CD4-positive, alpha-beta memory T cell (primary cell): Measurements from ENCODE around the gene SNX13. TPM values are rescaled to one million over a fixed set of nuclear protein-coding genes. Genes with fewer than 3 reads are reported as not detected.

Experiments
- CTCF ChIA-PET: fragments of 350-600 bp; sonication (Branson Sonifier 250); formaldehyde crosslinking; loops from one replicate; lab custom pipeline; 2021; ENCODE audit warnings: inconsistent platforms; ENCODE audit not compliant: partially characterized antibody; lab: Charles Lee
- POLR2A ChIA-PET: fragments of 350-600 bp; sonication (Branson Sonifier 250); formaldehyde crosslinking; loops from one replicate; lab custom pipeline; 2021; ENCODE audit not compliant: partially characterized antibody; lab: Charles Lee
- DNase-seq, 5 donors: peaks; one replicate each; pipeline versions ENCODE4 v3.0.0 to v3.0.0-alpha.2; 2020 to 2022; ENCODE audit warnings: mixed read lengths in 1 of 5
- H3K27ac ChIP-seq: one replicate; pipeline ENCODE4 v1.7.0; 2013; ENCODE audit warnings: low read depth, low read length
- H3K27me3 ChIP-seq: 2 replicates; pipeline ENCODE4 v1.7.0; 2013; ENCODE audit warnings: mild to moderate bottlenecking, low read length, moderate library complexity; ENCODE audit not compliant: insufficient read depth
- H3K36me3 ChIP-seq: 2 replicates; pipeline ENCODE4 v1.7.0; 2013; ENCODE audit warnings: mild to moderate bottlenecking, low read length, moderate library complexity; ENCODE audit not compliant: insufficient read depth
- H3K4me1 ChIP-seq: 2 replicates; pipeline ENCODE4 v1.7.0; 2013; ENCODE audit warnings: mild to moderate bottlenecking, low read length, moderate library complexity; ENCODE audit not compliant: insufficient read depth
- H3K4me3 ChIP-seq, 2 donors: one replicate each; pipeline ENCODE4 v1.7.0; 2013; ENCODE audit warnings: low read length in 2 of 2, mild to moderate bottlenecking in 1 of 2
- H3K9me3 ChIP-seq, 2 donors: one replicate each; pipeline ENCODE4 v1.7.0; 2013; ENCODE audit warnings: low read length in 2 of 2, control low read depth in 1 of 2; ENCODE audit not compliant: control insufficient read depth in 1 of 2
- H3K27ac Mint-ChIP-seq, 7 donors: one replicate each; pipeline ENCODE4 v1.8.0; 2020 to 2021; ENCODE audit warnings: mixed read lengths in 7 of 7, mild to moderate bottlenecking in 6 of 7, inconsistent platforms in 3 of 7, moderate library complexity in 3 of 7
- H3K27me3 Mint-ChIP-seq, 2 donors: one replicate each; pipeline ENCODE4 v1.8.0; 2020 to 2021; ENCODE audit warnings: mixed read lengths in 2 of 2
- H3K36me3 Mint-ChIP-seq, 2 donors: one replicate each; pipeline ENCODE4 v1.8.0; 2020 to 2021; ENCODE audit warnings: mixed read lengths in 2 of 2, inconsistent platforms in 1 of 2, mild to moderate bottlenecking in 1 of 2
- H3K4me1 Mint-ChIP-seq, 4 donors: one replicate each; pipeline ENCODE4 v1.8.0; 2020 to 2021; ENCODE audit warnings: mixed read lengths in 4 of 4, mild to moderate bottlenecking in 1 of 4
- H3K4me3 Mint-ChIP-seq, 8 donors: one replicate each; pipeline ENCODE4 v1.8.0; 2020 to 2021; ENCODE audit warnings: mixed read lengths in 8 of 8, mild to moderate bottlenecking in 7 of 8, moderate library complexity in 6 of 8, inconsistent platforms in 3 of 8
- H3K9me3 Mint-ChIP-seq, 8 donors: one replicate each; pipeline ENCODE4 v1.8.0; 2020 to 2021; ENCODE audit warnings: mixed read lengths in 8 of 8, mild to moderate bottlenecking in 5 of 8, inconsistent platforms in 3 of 8, moderate library complexity in 1 of 8
- intact Hi-C: fragments of 100-400 bp; cut with micrococcal nuclease; formaldehyde crosslinking; loops from one replicate; pipeline ENCODE4 v1.15.1; 2023
- polyA plus RNA-seq, 2 donors: library from polyadenylated mRNA; unstranded; fragments of 300-500 nt; fragmentation: Illumina TruSeq; gene quantifications; one replicate each; pipeline ENCODE4 v1.2.3, GENCODE V29; 2021
- total RNA-seq, 2 experiments: library from RNA; stranded (reverse); gene quantifications; one replicate each; pipeline ENCODE4 v1.2.3, GENCODE V29; 2021

SNX13 gene
- total and polyA plus RNA-seq, 4 experiments from 2014 or later = 10.1 to 36.0 (median 24.2) TPM

GRCh38 chr7:17878627-17879026, 61.7 kb downstream of the SNX13 start:
- Mint-ChIP-seq H3K36me3 (peaks cover 47 to 52% of the 10 kb centered on the region in 2 donors), H3K4me3 (no peak overlapping the region), H3K9me3 (no peaks in the 10 kb centered on the region), H3K4me1 (no peaks in the 10 kb centered on the region), H3K27ac (peak overlapping the region in 2 of 7 donors; percentile 5 to 24), H3K27me3 (no peaks in the 10 kb centered on the region)
- Histone ChIP-seq H3K27ac (no peak overlapping the region), H3K27me3 (no peaks in the 10 kb centered on the region), H3K4me3 (no peak overlapping the region), H3K36me3 (no peaks in the 10 kb centered on the region), H3K4me1 (no peaks in the 10 kb centered on the region), H3K9me3 (no peaks in the 10 kb centered on the region)
- intact Hi-C loops = no loop called here
- ChIA-PET CTCF (no interaction called here), POLR2A (no interaction called here)
- no peak for DNase-seq

- H3K9me3 Mint-ChIP-seq = no peaks in the 10 kb centered on the region
- Histone ChIP-seq H3K27me3 (no peaks in the 10 kb centered on the region), H3K27ac (no peak overlapping the region), H3K4me3 (no peak overlapping the region), H3K36me3 (peaks cover 16% of the 10 kb centered on the region), H3K9me3 (no peaks in the 10 kb centered on the region), H3K4me1 (no peaks in the 10 kb centered on the region)
- ChIA-PET CTCF (interaction anchor here (1.2 kb wide), 1 partner anchor 11 kb away, joined by 4 read pairs; no protein-coding TSS in a partner anchor), POLR2A (no interaction called here)
- peaks cover 0 to 2% (median 0%) of the 10 kb centered on the region in 4 donors for H3K4me1 Mint-ChIP-seq
- DNase-seq = no peak
- no peaks in the 10 kb centered on the region for H3K27me3 Mint-ChIP-seq
- H3K36me3 Mint-ChIP-seq = peaks cover 67 to 69% of the 10 kb centered on the region in 2 donors
- intact Hi-C loops = no loop called here
- H3K4me3 Mint-ChIP-seq = no peak overlapping the region
- peak overlapping the region in 2 of 7 donors; percentile 5 to 38 for H3K27ac Mint-ChIP-seq
Measured at GRCh38 chr7:17871815-17872533, 68.3 kb downstream of the SNX13 start.

- Histone ChIP-seq H3K4me1 (no peaks in the 10 kb centered on the region), H3K27ac (no peak overlapping the region), H3K4me3 (no peak overlapping the region), H3K36me3 (peaks cover 16% of the 10 kb centered on the region), H3K9me3 (no peaks in the 10 kb centered on the region), H3K27me3 (no peaks in the 10 kb centered on the region)
- Mint-ChIP-seq H3K27ac (no peak overlapping the region), H3K4me1 (peaks cover 0 to 3% (median 0%) of the 10 kb centered on the region in 4 donors), H3K4me3 (no peak overlapping the region), H3K36me3 (peaks cover 75 to 81% of the 10 kb centered on the region in 2 donors), H3K27me3 (no peaks in the 10 kb centered on the region), H3K9me3 (peaks cover 0 to 6% (median 0%) of the 10 kb centered on the region in 8 donors)
- ChIA-PET POLR2A (no interaction called here), CTCF (no interaction called here)
- no peak for DNase-seq
- intact Hi-C loops = no loop called here
Measured at GRCh38 chr7:17870406-17870805, 69.9 kb downstream of the SNX13 start.

- Mint-ChIP-seq H3K36me3 (peaks cover 82 to 89% of the 10 kb centered on the region in 2 donors), H3K4me3 (no peak overlapping the region), H3K4me1 (peaks cover 6 to 9% (median 8%) of the 10 kb centered on the region in 4 donors), H3K27ac (peak overlapping the region in 1 of 7 donors; percentile 4), H3K27me3 (no peaks in the 10 kb centered on the region), H3K9me3 (peaks cover 0 to 6% (median 1%) of the 10 kb centered on the region in 8 donors)
- no peak overlapping the region for H3K27ac ChIP-seq
- intact Hi-C loops = no loop called here
- CTCF ChIA-PET = no interaction called here
- H3K4me3 ChIP-seq = no peak overlapping the region
- H3K27me3 ChIP-seq = no peaks in the 10 kb centered on the region
- H3K9me3 ChIP-seq = no peaks in the 10 kb centered on the region
- H3K36me3 ChIP-seq = peaks cover 9% of the 10 kb centered on the region
- POLR2A ChIA-PET = no interaction called here
- DNase-seq = no peak
- no peaks in the 10 kb centered on the region for H3K4me1 ChIP-seq
Measured at GRCh38 chr7:17863809-17864143, 76.5 kb downstream of the SNX13 start.

GRCh38 chr7:17863095-17863808, 77.0 kb downstream of the SNX13 start:
- CTCF ChIA-PET = no interaction called here

GRCh38 chr7:17856251-17856650, 84.0 kb downstream of the SNX13 start:
- H3K9me3 ChIP-seq = peaks cover 0 to 3% of the 10 kb centered on the region in 2 donors
- H3K27me3 ChIP-seq = no peaks in the 10 kb centered on the region
- H3K4me1 ChIP-seq = peaks cover 7% of the 10 kb centered on the region
- intact Hi-C loops = no loop called here
- H3K36me3 ChIP-seq = no peaks in the 10 kb centered on the region
- no peak overlapping the region for H3K4me3 Mint-ChIP-seq
- peaks cover 17 to 25% (median 22%) of the 10 kb centered on the region in 4 donors for H3K4me1 Mint-ChIP-seq
- no peak overlapping the region for H3K27ac ChIP-seq
- H3K4me3 ChIP-seq = no peak overlapping the region
- ChIA-PET CTCF (interaction anchor here (1.1 kb wide), 1 partner anchor 10 kb away, joined by 3 read pairs; no protein-coding TSS in a partner anchor), POLR2A (no interaction called here)
- peaks cover 65 to 77% of the 10 kb centered on the region in 2 donors for H3K36me3 Mint-ChIP-seq
- no peak for DNase-seq
- H3K9me3 Mint-ChIP-seq = peaks cover 0 to 16% (median 6%) of the 10 kb centered on the region in 8 donors
- peak overlapping the region in 1 of 7 donors; percentile 58 for H3K27ac Mint-ChIP-seq
- H3K27me3 Mint-ChIP-seq = no peaks in the 10 kb centered on the region

More at GRCh38 chr7:17863095-17863808, 77.0 kb downstream of the SNX13 start:
- Mint-ChIP-seq H3K27ac (no peak overlapping the region), H3K4me1 (peaks cover 6 to 9% (median 9%) of the 10 kb centered on the region in 4 donors), H3K36me3 (peaks cover 78 to 88% of the 10 kb centered on the region in 2 donors), H3K4me3 (peak overlapping the region in 1 of 8 donors; percentile 23), H3K9me3 (peaks cover 0 to 6% (median 1%) of the 10 kb centered on the region in 8 donors), H3K27me3 (no peaks in the 10 kb centered on the region)
- Histone ChIP-seq H3K27me3 (no peaks in the 10 kb centered on the region), H3K4me1 (no peaks in the 10 kb centered on the region), H3K9me3 (no peaks in the 10 kb centered on the region), H3K36me3 (peaks cover 4% of the 10 kb centered on the region), H3K4me3 (no peak overlapping the region), H3K27ac (no peak overlapping the region)
- POLR2A ChIA-PET = no interaction called here
- intact Hi-C loops = no loop called here
- no peak for DNase-seq

- POLR2A ChIA-PET = no interaction called here
- Histone ChIP-seq H3K36me3 (peaks cover 4% of the 10 kb centered on the region), H3K9me3 (peaks cover 0 to 3% of the 10 kb centered on the region in 2 donors), H3K27ac (no peak overlapping the region), H3K4me1 (peaks cover 7% of the 10 kb centered on the region), H3K27me3 (no peaks in the 10 kb centered on the region), H3K4me3 (no peak overlapping the region)
- intact Hi-C loops = no loop called here
- Mint-ChIP-seq H3K9me3 (peaks cover 0 to 16% (median 6%) of the 10 kb centered on the region in 8 donors), H3K4me3 (no peak overlapping the region), H3K27me3 (no peaks in the 10 kb centered on the region), H3K4me1 (peaks cover 12 to 24% (median 21%) of the 10 kb centered on the region in 4 donors), H3K27ac (no peak overlapping the region), H3K36me3 (peaks cover 61 to 73% of the 10 kb centered on the region in 2 donors)
- DNase-seq = no peak
- CTCF ChIA-PET = interaction anchor here (1.3 kb wide), 1 partner anchor 85 kb away, joined by 3 read pairs; no protein-coding TSS in a partner anchor
Measured at GRCh38 chr7:17855202-17855601, 85.1 kb downstream of the SNX13 start.
